Body of pancreas (tissue), 4 donors: ENCODE results near the gene ITGAV. TPM values are rescaled to one million over a fixed set of nuclear protein-coding genes. Genes with fewer than 3 reads are reported as not detected.

Source experiments
- ATAC-seq: fragments of 150-250 bp; one replicate; pipeline ENCODE4 v1.9.1; 2016
- DNase-seq, 4 donors: peaks; one replicate each; pipeline ENCODE4 v3.0.0-alpha.2; 2019
- H3K27ac ChIP-seq, 4 donors: fragments of 200-600 bp; sonication (generic); 1 replicate in 3 of 4; 2 replicates in 1 of 4; pipeline versions ENCODE4 v1.5.1 to v1.6.1; 2016 to 2019; ENCODE audit warnings: mild to moderate bottlenecking in 1 of 4, mixed read lengths in 1 of 4, moderate library complexity in 1 of 4
- H3K27me3 ChIP-seq, 2 donors: fragments of 200-600 bp; sonication (generic); one replicate each; pipeline ENCODE4 v1.6.0; 2016; ENCODE audit warnings: mild to moderate bottlenecking in 1 of 2
- H3K36me3 ChIP-seq, 2 donors: fragments of 200-600 bp; sonication (generic); replicated peaks in 1 of 2; 2 replicates each; pipeline ENCODE4 v1.5.1; 2016; ENCODE audit warnings: low read depth in 2 of 2; ENCODE audit not compliant: insufficient read depth in 1 of 2
- H3K4me1 ChIP-seq: fragments of 200-600 bp; sonication (generic); one replicate; pipeline ENCODE4 v1.6.0; 2016
- H3K4me3 ChIP-seq, 2 donors: fragments of 200-600 bp; sonication (generic); 1 replicate in 1 of 2; 2 replicates in 1 of 2; pipeline ENCODE4 v1.5.1; 2016 to 2019
- H3K9me3 ChIP-seq, 3 donors: fragments of 200-600 bp; sonication (generic); 1 replicate in 2 of 3; 2 replicates in 1 of 3; pipeline ENCODE4 v1.5.1; 2016
- CTCF ChIP-seq, 7 experiments: fragments of 450-650 bp in 4 of 7; fragments of 200-600 bp in 3 of 7; sonication (generic) in 3 of 7; IDR thresholded peaks; one replicate each; pipeline ENCODE4 v1.5.1; 2016 to 2019; ENCODE audit warnings: antibody characterized with exemption in 7 of 7
- POLR2A ChIP-seq, 3 donors: fragments of 450-650 bp; IDR thresholded peaks; one replicate each; pipeline ENCODE4 v1.6.1; 2016; ENCODE audit warnings: antibody characterized with exemption in 3 of 3, mild to moderate bottlenecking in 2 of 3
- whole genome bisulfite sequencing, 2 donors: methylation state at CpG; one replicate each; pipeline ENCODE4 v1.1.5; 2017; 5-methylcytosine and 5-hydroxymethylcytosine counted together
- intact Hi-C: fragments of 100-400 bp; cut with DNase I; formaldehyde crosslinking; loops from one replicate; pipeline ENCODE4 v1.15.1; 2023
- total RNA-seq, 2 donors: library from RNA; depleted of rRNA; stranded (reverse); fragments of >200 nt; gene quantifications; one replicate each; pipeline ENCODE4 v1.1.0, GENCODE V29; 2016

The ITGAV gene
- total RNA-seq, 2 donors from 2014 or later = 48.0 to 72.8 TPM

GRCh38 chr2:186683341-186683740 lies 93.5 kb downstream of the ITGAV start:
- Histone ChIP-seq H3K4me3 (no peak overlapping the region), H3K27me3 (no peaks in the 10 kb centered on the region), H3K27ac (no peak overlapping the region), H3K36me3 (peaks cover 0 to 2% of the 10 kb centered on the region in 2 donors), H3K4me1 (no peaks in the 10 kb centered on the region), H3K9me3 (no peaks in the 10 kb centered on the region)
- WGBS, 2 donors = 75 to 85% methylated on average over 4 of the region's 4 CpGs
- intact Hi-C loops = no loop called here
- DNase-seq = no peak
- no peak for ATAC-seq
- TF ChIP-seq POLR2A (IDR thresholded peaks at IDR 0.05) (no peak), CTCF (IDR thresholded peaks at IDR 0.05) (no peak)

- Histone ChIP-seq H3K4me3 (no peak overlapping the region), H3K36me3 (no peaks in the 10 kb centered on the region), H3K27me3 (no peaks in the 10 kb centered on the region), H3K27ac (no peak overlapping the region), H3K9me3 (no peaks in the 10 kb centered on the region), H3K4me1 (peaks cover 7% of the 10 kb centered on the region)
- DNase-seq (no peak), ATAC-seq (no peak)
- TF ChIP-seq POLR2A (IDR thresholded peaks at IDR 0.05) (no peak), CTCF (IDR thresholded peaks at IDR 0.05) (no peak)
- WGBS, 2 donors = 58 to 64% methylated on average over 2 of the region's 2 CpGs
- intact Hi-C loops = no loop called here
Measured at GRCh38 chr2:186687807-186688211, 98.0 kb downstream of the ITGAV start.

- no peak overlapping the region for H3K27ac ChIP-seq
- WGBS, 2 donors = 49 to 60% methylated on average over 3 of the region's 3 CpGs
- intact Hi-C loops = no loop called here
- DNase-seq (no peak), ATAC-seq (no peak)
- TF ChIP-seq POLR2A (IDR thresholded peaks at IDR 0.05) (no peak), CTCF (IDR thresholded peaks at IDR 0.05) (no peak)
- H3K36me3 ChIP-seq = no peaks in the 10 kb centered on the region
- H3K27me3 ChIP-seq = no peaks in the 10 kb centered on the region
- H3K4me1 ChIP-seq = peaks cover 12% of the 10 kb centered on the region
- no peak overlapping the region for H3K4me3 ChIP-seq
- no peaks in the 10 kb centered on the region for H3K9me3 ChIP-seq
Measured at GRCh38 chr2:186688813-186689212, 99.0 kb downstream of the ITGAV start.

- DNase-seq = no peak
- H3K4me1 ChIP-seq = peaks cover 13% of the 10 kb centered on the region
- no peak for ATAC-seq
- WGBS, 2 donors = 92% methylated on average over 2 of the region's 2 CpGs
- intact Hi-C loops = no loop called here
- no peak overlapping the region for H3K27ac ChIP-seq
- H3K4me3 ChIP-seq = no peak overlapping the region
- H3K27me3 ChIP-seq = no peaks in the 10 kb centered on the region
- no peak for TF ChIP-seq CTCF (IDR thresholded peaks at IDR 0.05)
- TF ChIP-seq POLR2A (IDR thresholded peaks at IDR 0.05) = no peak
- no peaks in the 10 kb centered on the region for H3K9me3 ChIP-seq
- H3K36me3 ChIP-seq = no peaks in the 10 kb centered on the region
Measured at GRCh38 chr2:186690786-186691185, 100.9 kb downstream of the ITGAV start.

GRCh38 chr2:186691231-186691630 lies 101.4 kb downstream of the ITGAV start:
- ATAC-seq (no peak), DNase-seq (no peak)
- Histone ChIP-seq H3K4me1 (peaks cover 13% of the 10 kb centered on the region), H3K27me3 (no peaks in the 10 kb centered on the region), H3K9me3 (no peaks in the 10 kb centered on the region), H3K4me3 (no peak overlapping the region), H3K36me3 (no peaks in the 10 kb centered on the region), H3K27ac (no peak overlapping the region)
- TF ChIP-seq CTCF (IDR thresholded peaks at IDR 0.05) (no peak), POLR2A (IDR thresholded peaks at IDR 0.05) (no peak)
- intact Hi-C loops = no loop called here
